Embryonic facial prominence (tissue), 1 donor: Measurements from ENCODE around the gene TNPO1.

Experiments
- DNase-seq: peaks from one replicate; pipeline ENCODE4 v3.0.0-alpha.2; 2016; ENCODE audit errors: extremely low spot score

Gene TNPO1

GRCh38 chr5:72818866-72819534, 2.5 kb downstream of the TNPO1 start:
- peak; percentile 29 for DNase-seq

GRCh38 chr5:72821776-72822175, 5.3 kb downstream of the TNPO1 start:
- no peak for DNase-seq

- DNase-seq, result no peak
Observed at GRCh38 chr5:72822944-72823343, 6.5 kb downstream of the TNPO1 start.

GRCh38 chr5:72829707-72830106, 13.2 kb downstream of the TNPO1 start:
- DNase-seq, result no peak

GRCh38 chr5:72830362-72830761, 13.9 kb downstream of the TNPO1 start:
- DNase-seq, result no peak

GRCh38 chr5:72831685-72832084, 15.2 kb downstream of the TNPO1 start:
- no peak for DNase-seq

- DNase-seq, result no peak
Observed at GRCh38 chr5:72834924-72835323, 18.5 kb downstream of the TNPO1 start.

- DNase-seq, result no peak
Observed at GRCh38 chr5:72835633-72836032, 19.2 kb downstream of the TNPO1 start.

- DNase-seq, result no peak
Observed at GRCh38 chr5:72836810-72837209, 20.3 kb downstream of the TNPO1 start.

- DNase-seq, result no peak
Observed at GRCh38 chr5:72837524-72838096, 21.1 kb downstream of the TNPO1 start.

GRCh38 chr5:72840041-72840440, 23.6 kb downstream of the TNPO1 start:
- DNase-seq, result no peak

- no peak for DNase-seq
Observed at GRCh38 chr5:72841756-72842535, 25.5 kb downstream of the TNPO1 start.

GRCh38 chr5:72842816-72843215, 26.4 kb downstream of the TNPO1 start:
- no peak for DNase-seq

- DNase-seq, result no peak
Observed at GRCh38 chr5:72844218-72844603, 27.8 kb downstream of the TNPO1 start.

- no peak for DNase-seq
Observed at GRCh38 chr5:72845889-72846288, 29.4 kb downstream of the TNPO1 start.

- no peak for DNase-seq
Observed at GRCh38 chr5:72846483-72846882, 30.0 kb downstream of the TNPO1 start.

GRCh38 chr5:72847439-72847838, 31.0 kb downstream of the TNPO1 start:
- DNase-seq, result no peak

GRCh38 chr5:72847989-72848473, 31.6 kb downstream of the TNPO1 start:
- DNase-seq, result peak; percentile 85

GRCh38 chr5:72848474-72849428, 32.3 kb downstream of the TNPO1 start:
- no peak for DNase-seq

GRCh38 chr5:72849546-72849945, 33.1 kb downstream of the TNPO1 start:
- DNase-seq, result no peak

- DNase-seq, result no peak
Observed at GRCh38 chr5:72850113-72850512, 33.7 kb downstream of the TNPO1 start.

- DNase-seq, result no peak
Observed at GRCh38 chr5:72852356-72852755, 35.9 kb downstream of the TNPO1 start.
